Hepatocyte (in vitro differentiated cells): ENCODE results near the gene KAZALD1. TPM values are rescaled to one million over a fixed set of nuclear protein-coding genes. Genes with fewer than 3 reads are reported as not detected.
A peak's percentile ranks its signal among the peaks of the same experiment; 100 is the strongest.

Source experiments
- DNase-seq: peaks from one replicate; pipeline ENCODE4 v3.0.0-alpha.2; 2016; ENCODE audit warnings: low spot score
- H2AFZ ChIP-seq: fragments of 200-600 bp; sonication (generic); 2 replicates; pipeline ENCODE4 v1.6.0; 2016; ENCODE audit warnings: antibody characterized with exemption, mild to moderate bottlenecking
- H3K27ac ChIP-seq: fragments of 200-600 bp; sonication (generic); 2 replicates; pipeline ENCODE4 v1.5.1; 2016; ENCODE audit warnings: mild to moderate bottlenecking
- H3K27me3 ChIP-seq: fragments of 200-600 bp; sonication (generic); 2 replicates; pipeline ENCODE4 v1.6.1; 2016
- H3K36me3 ChIP-seq: fragments of 200-600 bp; sonication (generic); replicated peaks from 2 replicates; pipeline ENCODE4 v1.5.1; 2016; ENCODE audit warnings: low read depth; ENCODE audit not compliant: insufficient read depth
- H3K4me1 ChIP-seq: fragments of 200-600 bp; sonication (generic); 2 replicates; pipeline ENCODE4 v1.5.1; 2016; ENCODE audit warnings: mild to moderate bottlenecking, moderate library complexity; ENCODE audit not compliant: insufficient read depth
- H3K4me2 ChIP-seq: fragments of 200-600 bp; sonication (generic); 2 replicates; pipeline ENCODE4 v1.6.0; 2016
- H3K4me3 ChIP-seq: fragments of 200-600 bp; sonication (generic); 2 replicates; pipeline ENCODE4 v1.5.1; 2016; ENCODE audit warnings: mild to moderate bottlenecking
- H3K79me2 ChIP-seq: fragments of 200-600 bp; sonication (generic); 2 replicates; pipeline ENCODE4 v1.6.0; 2017; ENCODE audit warnings: mild to moderate bottlenecking
- H3K9me2 ChIP-seq: fragments of 200-600 bp; sonication (generic); replicated peaks from 2 replicates; pipeline ENCODE4 v1.6.0; 2017; ENCODE audit warnings: mild to moderate bottlenecking; ENCODE audit not compliant: insufficient read depth
- H3K9me3 ChIP-seq: fragments of 200-600 bp; sonication (generic); 2 replicates; pipeline ENCODE4 v1.5.1; 2016; ENCODE audit warnings: low read depth, mild to moderate bottlenecking
- H4K20me1 ChIP-seq: fragments of 200-600 bp; sonication (generic); 2 replicates; pipeline ENCODE4 v1.6.0; 2016; ENCODE audit warnings: mild to moderate bottlenecking; ENCODE audit not compliant: insufficient read depth, poor library complexity, severe bottlenecking
- EZH2 ChIP-seq: fragments of 200-600 bp; sonication (generic); IDR thresholded peaks from 2 replicates; pipeline ENCODE4 v1.6.1; 2016; ENCODE audit warnings: antibody characterized with exemption, mild to moderate bottlenecking, borderline replicate concordance
- EZH2phosphoT487 ChIP-seq: fragments of 200-600 bp; sonication (generic); IDR thresholded peaks from one replicate; pipeline ENCODE4 v1.6.1; 2018; ENCODE audit warnings: antibody characterized with exemption, mild to moderate bottlenecking, low read depth, moderate library complexity; ENCODE audit not compliant: unreplicated experiment, severe bottlenecking
- WGBS: methylation state at CpG from one replicate; pipeline ENCODE4 v1.1.6; 2016; ENCODE audit warnings: low lambda C conversion rate; ENCODE audit errors: missing lambda C conversion rate; 5-methylcytosine and 5-hydroxymethylcytosine counted together
- polyA plus RNA-seq: library from polyadenylated mRNA; unstranded; fragments of >200 nt; fragmentation: Nextera tagmentation; extraction: Ambion mirVana; gene quantifications from 2 replicates; pipeline ENCODE4 v1.2.1, GENCODE V29; 2016
- total RNA-seq: library from RNA; depleted of rRNA; stranded (reverse); fragments of >200 nt; gene quantifications from 2 replicates; pipeline ENCODE4 v1.2.3, GENCODE V29; 2014
- TF ChIP-seq, protein P1 (sequence below): fragments of 200-600 bp; sonication (generic); IDR thresholded peaks from 2 replicates; pipeline ENCODE4 v1.5.1; 2016; ENCODE audit warnings: antibody characterized with exemption, mild to moderate bottlenecking; ENCODE audit not compliant: poor library complexity

Gene KAZALD1
- total and polyA plus RNA-seq, 2 experiments from 2014 or later: 18.2 to 31.9 TPM

DNA sequence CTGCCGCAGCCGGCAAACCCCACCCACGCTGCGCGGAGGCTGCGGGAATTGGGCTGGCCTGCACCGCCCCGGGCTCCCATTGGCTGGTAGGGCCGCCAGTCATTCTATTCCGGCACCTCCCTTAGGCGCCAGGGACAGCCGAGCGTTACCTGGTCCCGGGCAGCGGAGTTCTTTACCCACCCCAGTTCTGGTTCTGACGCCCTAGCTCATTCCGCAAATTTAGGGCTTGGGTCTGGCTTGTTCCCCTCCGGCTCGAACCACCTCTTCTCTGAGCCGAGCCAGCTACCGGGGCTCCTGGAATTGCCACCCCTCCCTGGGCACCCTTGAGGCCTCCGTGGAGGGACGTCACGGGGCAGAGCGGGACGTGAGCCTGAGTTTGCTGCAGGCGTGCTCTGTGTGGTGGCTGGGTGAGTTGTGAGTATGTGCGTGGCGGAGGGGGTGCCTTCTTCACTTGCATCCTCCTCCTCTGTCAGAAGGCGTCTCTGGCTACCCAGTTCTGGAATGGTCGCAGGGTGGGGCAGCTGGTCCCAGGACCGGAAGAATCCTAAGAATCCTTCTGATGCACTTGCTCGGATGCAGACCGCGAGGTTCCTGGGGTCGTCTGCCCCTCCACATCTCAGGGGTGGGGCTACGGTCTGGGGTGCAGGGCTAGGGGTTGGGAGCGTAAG, 30.5 kb upstream of the KAZALD1 start, which contains the start of the genes PDZD7 and SFXN3:
Gene PDZD7, minus strand, starts transcription at position 2 of the 668 bp plus-strand sequence. CDS start 910 bp downstream, outside the sequence.
Gene SFXN3, plus strand, starts transcription at position 107 of the 668 bp plus-strand sequence. CDS start 3,461 bp downstream, outside the sequence.
- peaks cover 16% of the 10 kb centered on the region for H3K79me2 ChIP-seq
- no peaks in the 10 kb centered on the region for H3K9me2 ChIP-seq
- WGBS: 2% methylated on average over 37 of the region's 38 CpGs
- H3K4me3 ChIP-seq: peak within 1 kb of the TSS; percentile 38
- DNase-seq: peak; percentile 95
- no peaks in the 10 kb centered on the region for H3K36me3 ChIP-seq
- H3K27ac ChIP-seq: peak within 1 kb of the TSS; percentile 99
- peaks cover 44% of the 10 kb centered on the region for H3K4me1 ChIP-seq
- no peaks in the 10 kb centered on the region for H3K27me3 ChIP-seq
- no peaks in the 10 kb centered on the region for H4K20me1 ChIP-seq
- peak within 1 kb of the TSS; percentile 94 for H3K4me2 ChIP-seq
- H3K9me3 ChIP-seq: no peaks in the 10 kb centered on the region
- TF ChIP-seq EZH2 (no peak), EZH2phosphoT487 (no peak)
- TF ChIP-seq, protein P1, sequence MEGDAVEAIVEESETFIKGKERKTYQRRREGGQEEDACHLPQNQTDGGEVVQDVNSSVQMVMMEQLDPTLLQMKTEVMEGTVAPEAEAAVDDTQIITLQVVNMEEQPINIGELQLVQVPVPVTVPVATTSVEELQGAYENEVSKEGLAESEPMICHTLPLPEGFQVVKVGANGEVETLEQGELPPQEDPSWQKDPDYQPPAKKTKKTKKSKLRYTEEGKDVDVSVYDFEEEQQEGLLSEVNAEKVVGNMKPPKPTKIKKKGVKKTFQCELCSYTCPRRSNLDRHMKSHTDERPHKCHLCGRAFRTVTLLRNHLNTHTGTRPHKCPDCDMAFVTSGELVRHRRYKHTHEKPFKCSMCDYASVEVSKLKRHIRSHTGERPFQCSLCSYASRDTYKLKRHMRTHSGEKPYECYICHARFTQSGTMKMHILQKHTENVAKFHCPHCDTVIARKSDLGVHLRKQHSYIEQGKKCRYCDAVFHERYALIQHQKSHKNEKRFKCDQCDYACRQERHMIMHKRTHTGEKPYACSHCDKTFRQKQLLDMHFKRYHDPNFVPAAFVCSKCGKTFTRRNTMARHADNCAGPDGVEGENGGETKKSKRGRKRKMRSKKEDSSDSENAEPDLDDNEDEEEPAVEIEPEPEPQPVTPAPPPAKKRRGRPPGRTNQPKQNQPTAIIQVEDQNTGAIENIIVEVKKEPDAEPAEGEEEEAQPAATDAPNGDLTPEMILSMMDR: no peak
- peak within 1 kb of the TSS; percentile 61 for H2AFZ ChIP-seq

DNA sequence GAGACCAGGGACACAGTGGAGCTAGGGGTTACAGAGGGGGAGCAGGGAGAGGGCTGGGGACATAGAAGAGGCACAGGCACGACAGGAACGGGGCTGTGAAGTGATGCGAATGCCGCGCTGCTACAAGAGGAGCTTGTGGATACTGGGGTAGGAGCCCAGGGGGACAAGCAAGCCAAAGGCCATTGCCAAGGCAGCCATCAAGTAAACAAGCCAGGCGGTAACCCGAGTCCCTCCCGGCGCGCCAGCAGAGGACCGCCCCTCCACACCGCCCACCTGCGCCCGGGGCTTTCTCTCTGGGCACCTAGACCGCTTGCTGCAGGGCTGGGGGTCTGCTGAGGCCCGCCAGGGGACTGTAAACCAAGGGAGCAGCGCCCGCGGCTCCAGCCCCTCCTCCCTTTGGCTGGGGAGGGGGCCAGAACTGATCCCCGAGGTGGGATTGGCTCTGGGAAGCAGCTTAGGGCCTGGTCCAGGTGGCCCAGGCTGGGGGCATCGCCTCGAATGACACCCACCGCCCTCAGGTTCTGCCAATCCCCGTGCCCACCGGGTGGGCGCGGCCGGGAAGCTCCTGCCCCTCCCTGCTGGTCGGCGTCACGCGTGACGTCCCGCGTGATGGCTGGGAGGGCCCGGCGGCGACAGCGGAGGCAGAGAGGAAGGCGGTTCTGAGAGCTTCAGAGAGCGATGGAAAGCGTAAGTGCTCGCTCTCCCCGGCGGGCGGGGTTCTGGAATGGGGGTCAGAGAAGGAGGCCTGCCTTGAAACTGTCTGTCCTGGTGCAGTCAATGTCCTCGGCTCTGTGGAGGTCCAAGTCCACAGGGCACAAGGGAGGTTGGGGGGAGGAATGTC, 29.8 kb upstream of the KAZALD1 start:
- H3K4me3 ChIP-seq: peak overlapping the region; percentile 38
- H2AFZ ChIP-seq: peak overlapping the region; percentile 61
- H3K9me2 ChIP-seq: no peaks in the 10 kb centered on the region
- TF ChIP-seq EZH2phosphoT487: no peak
- TF ChIP-seq, protein P1: no peak
- no peak for TF ChIP-seq EZH2
- no peaks in the 10 kb centered on the region for H3K9me3 ChIP-seq
- H3K4me1 ChIP-seq: peaks cover 37% of the 10 kb centered on the region
- H3K36me3 ChIP-seq: no peaks in the 10 kb centered on the region
- no peaks in the 10 kb centered on the region for H3K27me3 ChIP-seq
- peak overlapping the region; percentile 94 for H3K4me2 ChIP-seq
- H3K27ac ChIP-seq: peak overlapping the region; percentile 99
- H3K79me2 ChIP-seq: peaks cover 16% of the 10 kb centered on the region
- WGBS: 2% methylated on average over 36 of the region's 47 CpGs
- no peaks in the 10 kb centered on the region for H4K20me1 ChIP-seq
- peak; percentile 89 for DNase-seq

DNA sequence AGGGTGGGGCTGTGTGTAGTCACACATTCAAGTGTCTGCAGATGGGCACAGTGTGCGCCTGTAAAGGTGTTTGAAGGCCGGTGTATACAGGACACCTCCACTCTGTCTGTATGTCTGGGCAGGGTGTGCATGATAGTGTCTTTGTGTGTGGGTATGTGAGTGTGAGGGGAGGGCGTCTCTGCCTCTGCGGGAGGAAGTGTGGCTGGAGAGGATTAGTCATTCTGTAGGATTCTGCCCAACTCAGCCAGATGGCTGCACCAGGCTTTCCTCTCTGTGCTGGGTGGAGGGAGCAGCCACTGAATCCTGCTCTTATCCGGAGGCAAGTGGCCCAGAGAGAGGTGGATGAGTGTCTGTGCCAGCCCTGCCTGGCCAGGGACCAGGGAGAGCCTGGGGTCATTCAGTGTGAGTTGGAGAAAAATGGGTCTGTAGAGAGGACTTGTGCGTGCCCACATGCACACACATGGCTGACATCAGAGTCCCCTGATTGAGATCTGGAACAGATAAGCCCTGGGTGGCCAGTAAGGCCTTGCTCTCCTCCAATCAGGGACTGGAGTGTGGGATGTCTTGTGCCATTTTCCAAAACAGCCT, 29.1 kb upstream of the KAZALD1 start:
- Histone ChIP-seq H3K9me3 (no peaks in the 10 kb centered on the region), H3K9me2 (no peaks in the 10 kb centered on the region), H4K20me1 (no peaks in the 10 kb centered on the region), H3K4me3 (peak overlapping the region; percentile 38), H3K4me1 (peaks cover 32% of the 10 kb centered on the region), H3K36me3 (no peaks in the 10 kb centered on the region), H3K79me2 (peaks cover 16% of the 10 kb centered on the region), H3K4me2 (peak overlapping the region; percentile 94), H3K27me3 (no peaks in the 10 kb centered on the region), H2AFZ (peak overlapping the region; percentile 61), H3K27ac (peak overlapping the region; percentile 99)
- TF ChIP-seq, protein P1: no peak
- TF ChIP-seq EZH2: no peak
- no peak for TF ChIP-seq EZH2phosphoT487
- 26% methylated on average over 6 of the region's 6 CpGs for WGBS
- peak; percentile 78 for DNase-seq
